ENCODE measurements around the gene ESRRA. TPM values are rescaled to one million over a fixed set of nuclear protein-coding genes. Genes with fewer than 3 reads are reported as not detected.
"Not testable (repeated sequence)": the region's sequence is repeated elsewhere in the genome, so short reads cannot be mapped to it uniquely, and the experiment has no call there.

The ESRRA gene
- total RNA-seq, 2 experiments from 2014 or later: 46.6 to 54.0 TPM

DNA sequence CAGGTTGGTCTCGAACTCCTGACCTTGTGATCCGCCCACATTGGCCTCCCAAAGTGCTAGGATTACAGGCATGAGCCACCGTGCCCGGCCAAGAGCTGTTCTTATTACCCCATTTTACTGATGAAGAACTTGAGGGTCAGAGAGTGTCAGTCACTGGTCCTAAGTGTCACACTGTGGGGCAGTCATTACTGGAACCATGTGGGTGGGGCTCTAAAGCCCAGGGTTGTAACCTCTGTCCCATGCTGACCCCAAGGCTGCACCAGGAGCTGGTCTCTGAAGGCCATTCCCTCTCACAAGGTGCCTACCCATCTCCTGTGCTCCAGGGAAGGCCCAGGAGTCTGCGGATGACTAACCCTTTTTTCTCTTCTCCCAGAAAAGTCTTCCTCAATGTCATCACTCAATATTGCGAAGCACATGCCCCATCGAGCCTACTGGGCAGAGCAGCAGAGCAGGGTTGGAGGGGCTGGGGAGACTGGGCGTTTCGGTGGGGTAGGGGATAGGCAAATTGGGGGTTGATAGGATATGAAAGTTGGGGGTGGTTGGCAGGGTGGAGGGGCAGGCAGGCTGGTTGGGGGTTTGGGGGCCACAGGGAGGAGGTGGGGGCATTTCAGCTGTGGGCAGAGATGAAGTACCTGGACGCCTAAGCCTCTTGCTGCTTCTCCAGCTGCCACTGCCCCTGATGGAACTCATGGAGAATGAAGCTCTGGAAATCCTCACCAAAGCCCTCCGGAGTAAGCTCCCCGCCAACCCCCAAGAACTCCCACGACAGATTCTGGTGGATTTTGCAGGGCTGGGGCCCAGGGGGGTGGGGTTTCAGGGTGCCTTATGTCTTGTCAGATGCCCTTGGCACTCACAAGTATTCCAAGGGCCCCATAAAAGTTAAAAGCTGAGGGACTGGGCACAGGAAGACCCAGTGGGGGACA lies 2.0 kb upstream of the ESRRA start:
- Mint-ChIP-seq H3K27me3 (peaks cover 29% of the 10 kb centered on the region), H3K27ac (peak overlapping the region; percentile 98), H3K9me3 (ENCODE audit: low read depth) (no peaks in the 10 kb centered on the region), H3K4me1 (peaks cover 41% of the 10 kb centered on the region), H3K36me3 (peaks cover 5% of the 10 kb centered on the region), H3K4me3 (peak overlapping the region; percentile 86)
- DNase-seq: peak; percentile 45
- CTCF ChIA-PET: interaction anchor here (0.7 to 7.2 kb wide), 23 partner anchors 14 to 1627 kb away, joined by 3 to 188 read pairs (median 6); partner anchors contain the start of genes BAD, CCDC88B, FERMT3 and FKBP2
- ATAC-seq: no peak

DNA sequence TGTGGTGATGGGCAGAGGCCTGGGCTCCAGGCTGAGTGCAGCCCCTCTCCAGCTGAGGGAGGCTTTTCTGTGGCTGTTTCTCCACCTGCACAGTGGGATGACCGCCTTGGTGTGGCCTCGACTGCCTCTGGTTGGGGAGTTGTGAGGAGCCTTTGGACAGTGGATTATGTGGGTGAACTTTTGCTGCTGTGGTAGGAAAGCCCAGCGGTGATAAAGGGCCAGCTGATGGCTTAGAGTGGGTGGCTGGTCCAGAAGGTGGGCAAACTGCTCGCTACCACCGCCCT lies 1.4 kb upstream of the ESRRA start:
- no peak for ATAC-seq
- CTCF ChIA-PET: interaction anchor here (1.0 to 7.2 kb wide), 22 partner anchors 10 to 303 kb away, joined by 3 to 188 read pairs (median 6); partner anchors contain the start of genes BAD, CCDC88B, FERMT3 and FKBP2
- peaks cover 23% of the 10 kb centered on the region for H3K27me3 Mint-ChIP-seq
- peak overlapping the region; percentile 86 for H3K4me3 Mint-ChIP-seq
- DNase-seq: no peak
- H3K36me3 Mint-ChIP-seq: peaks cover 5% of the 10 kb centered on the region
- peak overlapping the region; percentile 98 for H3K27ac Mint-ChIP-seq
- no peaks in the 10 kb centered on the region for H3K9me3 Mint-ChIP-seq (ENCODE audit: low read depth)
- H3K4me1 Mint-ChIP-seq: peaks cover 41% of the 10 kb centered on the region

DNA sequence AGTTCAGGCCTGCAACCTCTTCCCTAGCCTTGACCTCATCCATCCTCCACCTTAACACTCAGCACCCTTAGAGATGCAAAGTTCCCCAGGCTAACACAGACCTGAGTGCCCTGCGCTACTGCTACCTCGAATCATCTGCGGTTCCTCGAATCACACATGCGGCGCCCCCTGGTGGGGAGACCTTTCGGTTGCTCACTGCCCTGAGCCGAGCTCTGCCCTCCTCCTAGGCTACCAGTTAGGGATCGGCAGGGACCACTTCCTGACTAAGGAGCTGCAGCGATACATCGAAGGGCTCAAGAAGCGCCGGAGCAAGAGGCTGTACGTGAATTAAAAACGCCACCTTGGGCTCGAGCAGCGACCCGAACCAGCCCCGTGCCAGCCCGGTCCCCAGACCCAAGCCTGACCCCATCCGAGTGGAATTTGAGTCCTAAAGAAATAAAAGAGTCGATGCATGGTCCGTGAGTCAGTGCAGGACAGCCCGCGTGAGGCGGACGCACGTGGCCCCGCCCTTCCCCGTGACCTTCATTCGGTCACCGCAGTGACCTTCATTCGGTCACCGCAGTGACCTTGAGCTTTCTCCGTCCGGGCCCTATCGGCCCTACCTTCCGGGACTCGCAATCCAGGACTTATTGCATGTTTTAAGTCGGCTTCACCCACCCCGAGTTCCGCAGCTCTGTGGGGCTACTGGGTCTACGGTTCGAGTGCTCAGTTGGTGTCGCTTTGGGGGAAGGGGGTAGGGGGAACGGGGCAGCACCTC lies 830 bp upstream of the ESRRA start:
- Mint-ChIP-seq H3K4me3 (peak overlapping the region; percentile 86), H3K36me3 (peaks cover 7% of the 10 kb centered on the region), H3K4me1 (peaks cover 43% of the 10 kb centered on the region), H3K9me3 (ENCODE audit: low read depth) (no peaks in the 10 kb centered on the region), H3K27me3 (peaks cover 21% of the 10 kb centered on the region), H3K27ac (peak overlapping the region; percentile 98)
- ATAC-seq: peak; percentile 40
- CTCF ChIA-PET: interaction anchor here (0.6 to 7.2 kb wide), 29 partner anchors 10 to 466 kb away, joined by 3 to 188 read pairs (median 4); partner anchors contain the start of genes BAD, CCDC88B, FERMT3 and FKBP2
- DNase-seq: peak; percentile 97

DNA sequence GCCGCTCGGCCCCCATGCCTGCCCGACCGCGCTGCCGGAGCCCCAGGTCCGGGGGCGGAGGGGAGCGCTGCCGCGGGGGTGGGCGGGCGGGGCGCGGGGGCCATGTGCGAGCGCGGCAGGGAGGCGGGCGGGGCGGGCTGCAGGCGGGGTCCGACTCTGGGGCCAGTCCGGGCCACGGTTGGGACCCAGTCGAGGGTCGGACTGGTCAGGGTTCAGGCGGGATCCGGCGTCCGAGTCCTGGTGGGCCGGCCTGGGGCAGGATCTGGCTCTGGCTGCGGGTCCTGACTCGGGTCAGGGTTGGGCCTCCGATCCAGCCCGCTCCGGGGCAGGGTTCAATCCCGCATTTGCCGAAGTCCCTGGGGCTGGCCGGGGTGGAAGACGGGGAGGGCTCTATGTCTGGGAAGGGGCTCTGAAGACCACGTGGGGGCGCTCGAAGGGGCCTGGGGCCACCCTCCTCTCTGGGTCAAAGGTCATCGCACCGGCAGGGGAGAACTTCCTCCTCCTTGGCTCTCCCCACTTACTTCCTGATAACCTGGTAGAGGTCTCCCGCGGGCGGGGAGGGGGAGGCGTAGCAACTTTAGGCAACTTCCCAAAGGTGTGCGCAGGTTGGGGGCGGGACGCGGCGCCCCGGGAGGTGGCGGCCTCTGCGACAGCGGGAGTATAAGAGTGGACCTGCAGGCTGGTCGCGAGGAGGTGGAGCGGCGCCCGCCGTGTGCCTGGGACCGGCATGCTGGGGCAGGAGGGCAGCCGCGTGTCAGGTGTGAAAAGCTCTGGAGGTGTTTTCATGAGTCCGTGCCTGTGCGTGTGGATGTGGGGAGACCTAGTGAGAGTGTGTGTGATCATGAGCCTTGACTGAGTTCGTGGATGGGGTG lies 603 bp downstream of the ESRRA start:
- peaks cover 7% of the 10 kb centered on the region for H3K27me3 Mint-ChIP-seq
- DNase-seq: peak; percentile 88
- no peaks in the 10 kb centered on the region for H3K9me3 Mint-ChIP-seq (ENCODE audit: low read depth)
- H3K27ac Mint-ChIP-seq: peak overlapping the region; percentile 81
- H3K4me1 Mint-ChIP-seq: peaks cover 40% of the 10 kb centered on the region
- peak; percentile 25 for ATAC-seq
- CTCF ChIA-PET: interaction anchor here (2.5 to 7.2 kb wide), 7 partner anchors 11 to 101 kb away, joined by 9 to 188 read pairs (median 104); partner anchors contain the start of genes BAD, CCDC88B, FERMT3 and FKBP2
- H3K36me3 Mint-ChIP-seq: peaks cover 10% of the 10 kb centered on the region
- peak overlapping the region; percentile 95 for H3K4me3 Mint-ChIP-seq

DNA sequence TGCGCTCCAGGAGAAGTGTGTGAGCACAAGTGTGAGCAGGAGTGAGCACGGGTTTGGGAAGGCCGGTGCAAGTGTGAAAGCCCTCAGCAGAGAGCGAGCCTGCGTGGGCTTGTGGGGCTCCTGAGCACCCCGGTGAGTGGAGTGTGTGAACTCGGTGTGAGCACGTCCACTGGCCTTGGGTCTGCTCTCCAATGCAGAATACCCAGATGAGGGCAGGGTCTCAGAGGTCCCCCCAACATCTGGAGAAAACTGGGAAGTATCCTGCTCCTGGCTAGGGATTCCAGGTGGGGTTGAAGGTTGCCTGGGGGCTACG lies 1.2 kb downstream of the ESRRA start:
- Mint-ChIP-seq H3K27ac (peak overlapping the region; percentile 81), H3K4me1 (peaks cover 41% of the 10 kb centered on the region)

DNA sequence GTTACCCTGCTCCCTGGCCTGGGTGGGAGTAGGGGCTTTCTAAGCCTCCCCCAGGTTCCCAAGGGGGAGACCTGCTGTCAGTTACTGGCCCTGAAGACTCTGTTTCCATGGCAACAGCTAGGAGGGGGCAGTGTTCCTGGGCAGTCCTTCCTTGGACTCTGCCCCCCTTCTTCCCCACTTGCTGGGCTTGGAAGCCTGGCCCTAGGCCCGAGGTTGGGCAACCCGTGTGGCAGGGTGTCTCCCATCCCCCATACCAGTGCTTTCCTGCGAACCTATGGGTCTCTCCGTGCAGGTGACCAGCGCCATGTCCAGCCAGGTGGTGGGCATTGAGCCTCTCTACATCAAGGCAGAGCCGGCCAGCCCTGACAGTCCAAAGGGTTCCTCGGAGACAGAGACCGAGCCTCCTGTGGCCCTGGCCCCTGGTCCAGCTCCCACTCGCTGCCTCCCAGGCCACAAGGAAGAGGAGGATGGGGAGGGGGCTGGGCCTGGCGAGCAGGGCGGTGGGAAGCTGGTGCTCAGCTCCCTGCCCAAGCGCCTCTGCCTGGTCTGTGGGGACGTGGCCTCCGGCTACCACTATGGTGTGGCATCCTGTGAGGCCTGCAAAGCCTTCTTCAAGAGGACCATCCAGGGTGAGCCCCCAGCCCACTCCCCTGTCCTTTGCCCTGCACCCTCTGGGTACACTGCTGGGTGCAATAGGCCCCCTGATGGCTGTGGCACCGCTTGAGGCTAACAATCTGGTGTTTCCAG lies 1.7 kb downstream of the ESRRA start:
- peaks cover under 1% of the 10 kb centered on the region for H3K27me3 Mint-ChIP-seq

More for the DNA sequence above, 1.2 kb downstream of the ESRRA start:
- no peak for ATAC-seq
- Mint-ChIP-seq H3K27me3 (peaks cover 5% of the 10 kb centered on the region), H3K36me3 (peaks cover 12% of the 10 kb centered on the region), H3K9me3 (ENCODE audit: low read depth) (no peaks in the 10 kb centered on the region), H3K4me3 (peak overlapping the region; percentile 95)
- no peak for DNase-seq
- CTCF ChIA-PET: interaction anchor here (2.5 to 7.2 kb wide), 5 partner anchors 11 to 102 kb away, joined by 9 to 169 read pairs (median 77); partner anchors contain the start of genes CCDC88B, FERMT3, FKBP2 and PLCB3

DNA sequence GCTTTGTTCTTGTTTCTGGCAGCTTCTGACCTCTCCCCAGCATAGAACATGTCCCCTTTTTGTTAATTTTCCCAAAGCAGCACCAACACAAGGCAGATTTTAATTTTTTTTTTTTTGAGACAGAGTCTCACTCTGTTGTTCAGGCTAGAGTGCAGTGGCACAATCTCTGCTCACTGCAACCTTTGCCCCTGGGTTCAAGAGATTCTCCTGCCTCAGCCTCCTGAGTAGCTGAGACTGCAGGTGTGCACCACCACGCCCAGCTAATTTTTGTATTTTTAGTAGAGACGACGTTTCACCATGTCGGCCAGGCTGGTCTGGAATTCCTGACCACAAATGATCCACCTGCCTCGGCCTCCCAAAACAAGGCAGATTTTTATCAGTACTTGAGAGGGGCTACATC lies 2.5 kb downstream of the ESRRA start:
- H3K4me3 Mint-ChIP-seq: peak overlapping the region; percentile 40
- not testable (repeated sequence) for H3K9me3 Mint-ChIP-seq (ENCODE audit: low read depth); DNase-seq; H3K27me3 Mint-ChIP-seq; ATAC-seq
- CTCF ChIA-PET: interaction anchor here (1.3 to 2.5 kb wide), 3 partner anchors 10 to 34 kb away, joined by 6 to 15 read pairs (median 9); partner anchors contain the start of genes CCDC88B, PRDX5 and TRMT112
- peaks cover 45% of the 10 kb centered on the region for H3K4me1 Mint-ChIP-seq
- H3K27ac Mint-ChIP-seq: peak overlapping the region; percentile 2
- H3K36me3 Mint-ChIP-seq: peaks cover 14% of the 10 kb centered on the region

More for the DNA sequence above, 1.7 kb downstream of the ESRRA start:
- peaks cover 12% of the 10 kb centered on the region for H3K36me3 Mint-ChIP-seq
- H3K27ac Mint-ChIP-seq: peak overlapping the region; percentile 81
- ATAC-seq (no peak), DNase-seq (no peak)
- CTCF ChIA-PET: interaction anchor here (1.3 to 7.2 kb wide), 6 partner anchors 10 to 103 kb away, joined by 6 to 169 read pairs (median 46); partner anchors contain the start of genes CCDC88B, FERMT3, FKBP2 and PLCB3
- H3K4me3 Mint-ChIP-seq: peak overlapping the region; percentile 95
- H3K9me3 Mint-ChIP-seq (ENCODE audit: low read depth): no peaks in the 10 kb centered on the region
- peaks cover 38% of the 10 kb centered on the region for H3K4me1 Mint-ChIP-seq

DNA sequence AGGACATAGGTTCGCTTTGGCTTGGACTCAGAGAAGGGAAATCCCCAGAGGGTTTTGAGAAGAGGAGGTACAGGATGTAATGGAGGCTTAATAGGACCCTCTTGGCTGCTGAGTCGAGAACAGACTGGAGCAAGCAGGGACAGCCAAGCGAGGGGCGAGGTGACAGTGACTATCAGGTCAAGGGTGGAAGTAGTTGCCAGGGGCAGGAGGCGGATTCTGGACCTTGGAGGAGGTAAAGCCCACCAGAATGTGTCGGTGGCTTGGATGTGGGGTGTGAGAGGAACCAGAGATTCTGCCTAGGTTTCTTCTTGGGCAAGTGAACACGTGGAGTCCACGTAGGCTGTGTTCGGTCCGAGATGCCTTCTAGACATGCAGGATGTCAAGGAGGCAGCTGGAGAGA lies 7.6 kb downstream of the ESRRA start:
- Mint-ChIP-seq H3K4me1 (peaks cover 42% of the 10 kb centered on the region), H3K36me3 (peaks cover 23% of the 10 kb centered on the region), H3K4me3 (no peak overlapping the region), H3K9me3 (ENCODE audit: low read depth) (no peaks in the 10 kb centered on the region), H3K27ac (peak overlapping the region; percentile 77), H3K27me3 (no peaks in the 10 kb centered on the region)
- CTCF ChIA-PET: interaction anchor here (0.9 to 3.0 kb wide), 2 partner anchors 19 kb away, joined by 4 to 13 read pairs; no protein-coding TSS in a partner anchor
- DNase-seq: no peak
- ATAC-seq: no peak

DNA sequence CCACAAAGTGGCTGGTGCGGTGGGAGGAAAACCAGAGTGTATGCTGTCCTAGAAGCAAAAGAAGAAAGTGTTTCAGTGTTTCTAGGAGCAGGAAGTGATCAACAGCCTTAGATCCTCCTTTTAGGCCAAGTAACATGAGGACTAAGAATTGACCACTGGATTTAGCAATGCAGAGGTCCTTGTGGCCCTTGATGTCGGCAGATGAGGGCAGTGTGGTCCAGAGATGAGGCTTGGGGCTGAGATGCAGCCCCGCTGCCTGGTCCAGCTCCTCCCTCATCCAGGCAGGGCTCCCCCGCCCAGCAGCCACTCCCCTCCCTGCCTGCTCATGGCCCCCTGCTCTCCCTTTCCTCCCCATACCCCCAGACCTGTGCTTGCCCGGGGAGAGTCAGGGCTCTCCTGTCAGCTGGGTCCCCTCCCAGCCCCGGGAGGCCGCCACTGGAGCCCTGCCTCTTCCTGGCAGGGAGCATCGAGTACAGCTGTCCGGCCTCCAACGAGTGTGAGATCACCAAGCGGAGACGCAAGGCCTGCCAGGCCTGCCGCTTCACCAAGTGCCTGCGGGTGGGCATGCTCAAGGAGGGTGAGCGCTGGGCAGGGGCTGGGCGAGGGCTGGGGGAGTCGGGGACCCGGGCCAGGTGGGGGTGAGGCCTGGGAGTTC lies 8.3 kb downstream of the ESRRA start:
- CTCF ChIA-PET: interaction anchor here (0.6 to 0.9 kb wide), 3 partner anchors 9 to 18 kb away, joined by 3 to 4 read pairs (median 3); no protein-coding TSS in a partner anchor
- H3K4me1 Mint-ChIP-seq: peaks cover 43% of the 10 kb centered on the region
- H3K9me3 Mint-ChIP-seq (ENCODE audit: low read depth): no peaks in the 10 kb centered on the region
- peaks cover 24% of the 10 kb centered on the region for H3K36me3 Mint-ChIP-seq
- H3K27me3 Mint-ChIP-seq: no peaks in the 10 kb centered on the region
- H3K27ac Mint-ChIP-seq: peak overlapping the region; percentile 77
- no peak for ATAC-seq
- no peak for DNase-seq
- H3K4me3 Mint-ChIP-seq: no peak overlapping the region

DNA sequence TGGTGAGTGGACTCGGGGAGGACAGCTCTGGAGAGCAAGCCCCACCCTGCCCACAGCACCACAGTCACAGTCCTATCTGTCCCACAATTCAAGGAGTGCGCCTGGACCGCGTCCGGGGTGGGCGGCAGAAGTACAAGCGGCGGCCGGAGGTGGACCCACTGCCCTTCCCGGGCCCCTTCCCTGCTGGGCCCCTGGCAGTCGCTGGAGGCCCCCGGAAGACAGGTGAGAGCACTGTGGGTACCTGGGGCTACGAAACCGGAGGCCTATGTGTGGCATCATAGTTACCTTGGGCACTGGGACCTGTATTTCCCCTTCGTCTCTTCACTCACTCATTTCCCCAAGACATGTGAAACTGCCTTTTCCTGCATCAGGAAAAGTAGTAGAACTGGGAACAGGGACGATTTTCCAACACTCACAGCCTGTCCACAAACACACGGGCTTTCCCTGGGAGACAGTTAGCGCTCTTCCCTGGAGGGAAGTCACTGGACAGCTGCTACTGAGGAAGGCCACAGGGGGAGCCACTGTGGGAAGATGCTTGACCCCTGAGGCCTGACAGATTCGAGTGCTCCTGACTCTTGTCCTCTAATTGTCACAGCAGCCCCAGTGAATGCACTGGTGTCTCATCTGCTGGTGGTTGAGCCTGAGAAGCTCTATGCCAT lies 9.0 kb downstream of the ESRRA start:
- Mint-ChIP-seq H3K27ac (peak overlapping the region; percentile 19), H3K4me1 (peaks cover 47% of the 10 kb centered on the region), H3K4me3 (no peak overlapping the region), H3K27me3 (no peaks in the 10 kb centered on the region), H3K9me3 (ENCODE audit: low read depth) (no peaks in the 10 kb centered on the region), H3K36me3 (peaks cover 23% of the 10 kb centered on the region)
- DNase-seq: peak; percentile 40
- CTCF ChIA-PET: interaction anchor here (0.6 to 0.9 kb wide), 3 partner anchors 10 to 17 kb away, joined by 3 to 4 read pairs (median 3); no protein-coding TSS in a partner anchor
- ATAC-seq: no peak
